Neural progenitor cell (in vitro differentiated cells): ENCODE results near the gene ING1.

Source experiments
- CTCF ChIP-seq: fragments of 200-600 bp; sonication (generic); IDR thresholded peaks from 2 replicates; pipeline ENCODE4 v1.5.1; 2017; ENCODE audit warnings: antibody characterized with exemption, mild to moderate bottlenecking
- EZH2 ChIP-seq: fragments of 200-600 bp; sonication (generic); IDR thresholded peaks from 2 replicates; pipeline ENCODE4 v1.6.1; 2017; ENCODE audit warnings: antibody characterized with exemption, mild to moderate bottlenecking, moderate library complexity
- EZH2phosphoT487 ChIP-seq: fragments of 200-600 bp; sonication (generic); IDR thresholded peaks from 2 replicates; pipeline ENCODE4 v1.6.1; 2017; ENCODE audit warnings: antibody characterized with exemption

- no peak for TF ChIP-seq CTCF
- no peak for TF ChIP-seq EZH2phosphoT487
- no peak for TF ChIP-seq EZH2
Measured at GRCh38 chr13:110759710-110760109, 46.2 kb downstream of the ING1 start.
